GM12801 (cell line): Measurements from ENCODE around the gene HS6ST3.

Experiments used
- CTCF ChIP-seq: IDR thresholded peaks from one replicate; pipeline ENCODE4 v1.5.1; 2011; ENCODE audit warnings: control low read depth; ENCODE audit not compliant: insufficient read length; ENCODE audit errors: extremely low read depth

The HS6ST3 gene

GRCh38 chr13:96089749-96090239, at the start of gene HS6ST3:
HS6ST3 (plus strand) TSS chr13:96090107.
- TF ChIP-seq CTCF, result no peak

- TF ChIP-seq CTCF, result no peak
Measured at GRCh38 chr13:96041326-96042110, 48.4 kb upstream of the HS6ST3 start.

- no peak for TF ChIP-seq CTCF
Measured at GRCh38 chr13:96044238-96044637, 45.7 kb upstream of the HS6ST3 start.

- TF ChIP-seq CTCF, result no peak
Measured at GRCh38 chr13:96052656-96053002, 37.3 kb upstream of the HS6ST3 start.

GRCh38 chr13:96053003-96053703, 36.8 kb upstream of the HS6ST3 start, which contains the start of gene UGGT2:
UGGT2 (minus strand) TSS chr13:96053401; CDS start chr13:96053312, 89 bp downstream.
- TF ChIP-seq CTCF, result no peak

GRCh38 chr13:96065849-96066248, 24.1 kb upstream of the HS6ST3 start:
- TF ChIP-seq CTCF, result no peak

GRCh38 chr13:96068729-96069128, 21.2 kb upstream of the HS6ST3 start:
- no peak for TF ChIP-seq CTCF
